GM12878 (cell line): ENCODE results near the gene ESYT2. TPM values are rescaled to one million over a fixed set of nuclear protein-coding genes. Genes with fewer than 3 reads are reported as not detected.

Experiments
- BCL11A ChIP-seq: IDR thresholded peaks from 2 replicates; pipeline ENCODE4 v1.6.1; 2011; ENCODE audit warnings: low read depth, low read length
- HDAC6 ChIP-seq: fragments of 200-600 bp; sonication (generic); IDR thresholded peaks from one replicate; pipeline ENCODE4 v1.8.0; 2017; ENCODE audit warnings: antibody characterized with exemption; ENCODE audit not compliant: unreplicated experiment
- NKRF ChIP-seq: fragments of 450-650 bp; conservative IDR thresholded peaks from 2 replicates; pipeline ENCODE4 v1.6.1; 2017; ENCODE audit warnings: mild to moderate bottlenecking, moderate library complexity
- POLR2AphosphoS5 ChIP-seq: IDR thresholded peaks from 2 replicates; pipeline ENCODE4 v1.6.1; 2011; ENCODE audit warnings: mild to moderate bottlenecking, low read length, inconsistent platforms
- RAD21 ChIP-seq: IDR thresholded peaks from 2 replicates; pipeline ENCODE4 v1.6.1; 2011; ENCODE audit warnings: mild to moderate bottlenecking, low read depth, low read length, moderate library complexity; ENCODE audit not compliant: insufficient read depth
- RB1 ChIP-seq: fragments of 450-650 bp; formaldehyde crosslinking; IDR thresholded peaks from 2 replicates; pipeline ENCODE4 v1.6.1; 2017; ENCODE audit warnings: mild to moderate bottlenecking, borderline replicate concordance
- RELB ChIP-seq: fragments of 450-650 bp; IDR thresholded peaks from 2 replicates; pipeline ENCODE4 v1.6.1; 2017; ENCODE audit warnings: low read depth, mild to moderate bottlenecking, moderate library complexity
- REST ChIP-seq: IDR thresholded peaks from 2 replicates; pipeline ENCODE4 v1.6.1; 2012; ENCODE audit warnings: mild to moderate bottlenecking, low read depth, low read length
- SMAD1 ChIP-seq: fragments of 450-650 bp; IDR thresholded peaks from 2 replicates; pipeline ENCODE4 v1.6.1; 2018; ENCODE audit warnings: mild to moderate bottlenecking, low read depth; ENCODE audit not compliant: partially characterized antibody
- TCF3 ChIP-seq: IDR thresholded peaks from 2 replicates; pipeline ENCODE4 v1.6.1; 2012; ENCODE audit warnings: low read depth, mild to moderate bottlenecking, low read length, borderline replicate concordance; ENCODE audit not compliant: insufficient read depth
- WRNIP1 ChIP-seq: IDR thresholded peaks from 2 replicates; pipeline ENCODE4 v1.6.1; 2011; ENCODE audit warnings: low read depth, low read length, improper control_type of control experiment, borderline replicate concordance
- YBX1 ChIP-seq: fragments of 450-650 bp; IDR thresholded peaks from 2 replicates; pipeline ENCODE4 v1.6.1; 2016; ENCODE audit warnings: antibody characterized with exemption
- ZBTB33 ChIP-seq: fragments of 450-650 bp; IDR thresholded peaks from 2 replicates; pipeline ENCODE4 v1.6.1; 2017; ENCODE audit warnings: mild to moderate bottlenecking
- ZNF274 ChIP-seq: IDR thresholded peaks from one replicate; pipeline ENCODE4 v1.8.0; 2011; ENCODE audit not compliant: insufficient read length, insufficient read depth
- polyA plus RNA-seq, 11 experiments: library from polyadenylated mRNA; depleted of rRNA in 4 of 11; unstranded in 6 of 11; stranded (reverse) in 5 of 11; fragments of >200 nt; fragmentation: Nextera tagmentation in 4 of 11; fragmentation: Illumina TruSeq in 1 of 11; extraction: Ambion mirVana in 4 of 11; extraction: Trizol in 1 of 11; gene quantifications; 1 replicate in 1 of 11; 2 replicates in 10 of 11; pipeline versions ENCODE4 v1.2.1 to v1.2.3, GENCODE V29; 2011 to 2016; ENCODE audit warnings: inconsistent platforms in 2 of 11, missing spikeins in 2 of 11, low read depth in 1 of 11
- total RNA-seq, 4 experiments: library from RNA; depleted of rRNA in 3 of 4; stranded (reverse); fragments of >200 nt in 3 of 4; fragmentation: Illumina TruSeq in 1 of 4; extraction: Trizol in 1 of 4; gene quantifications; 2 replicates each; pipeline versions ENCODE4 v1.2.1 to v1.2.3, GENCODE V29; 2013 to 2021
- TF ChIP-seq, protein P1 (sequence below), 3 experiments: IDR thresholded peaks in 2 of 3; conservative IDR thresholded peaks in 1 of 3; 2 replicates each; pipeline ENCODE4 v1.5.1; 2011; ENCODE audit warnings: low read depth in 3 of 3, low read length in 3 of 3, mild to moderate bottlenecking in 3 of 3, control low read depth in 2 of 3, moderate library complexity in 2 of 3, inconsistent platforms in 1 of 3, mixed read lengths in 1 of 3; ENCODE audit not compliant: control insufficient read depth in 2 of 3, insufficient read depth in 1 of 3; ENCODE audit errors: extremely low read depth in 1 of 3
- TF ChIP-seq, protein P2 (sequence below): fragments of 450-650 bp; IDR thresholded peaks from 2 replicates; pipeline ENCODE4 v1.6.1; 2017; ENCODE audit warnings: borderline replicate concordance

ESYT2 gene
- total and polyA plus RNA-seq, 10 of the 15 experiments (the other 5 are each of a cell fraction or from before 2014, with no cell fraction given), result 1.9 to 44.6 (median 21.4) TPM

GRCh38 chr7:158829021-158829341, 328 bp downstream of the ESYT2 start (continued):
- TF ChIP-seq HDAC6 (peak; percentile 87), WRNIP1 (no peak), REST (no peak), NKRF (peak; percentile 66; the same call in 1 of the 2 replicates), BCL11A (0 out of 2 replicates have a peak, but pooled peaks have one; percentile 10), RAD21 (peak; percentile 22; the same call in 1 of the 2 replicates), RELB (no peak), TCF3 (0 out of 2 replicates have a peak, but pooled peaks have one; percentile 13), ZBTB33 (no peak), POLR2AphosphoS5 (no peak), SMAD1 (no peak), YBX1 (no peak), ZNF274 (no peak), RB1 (no peak)
- TF ChIP-seq, protein P1, sequence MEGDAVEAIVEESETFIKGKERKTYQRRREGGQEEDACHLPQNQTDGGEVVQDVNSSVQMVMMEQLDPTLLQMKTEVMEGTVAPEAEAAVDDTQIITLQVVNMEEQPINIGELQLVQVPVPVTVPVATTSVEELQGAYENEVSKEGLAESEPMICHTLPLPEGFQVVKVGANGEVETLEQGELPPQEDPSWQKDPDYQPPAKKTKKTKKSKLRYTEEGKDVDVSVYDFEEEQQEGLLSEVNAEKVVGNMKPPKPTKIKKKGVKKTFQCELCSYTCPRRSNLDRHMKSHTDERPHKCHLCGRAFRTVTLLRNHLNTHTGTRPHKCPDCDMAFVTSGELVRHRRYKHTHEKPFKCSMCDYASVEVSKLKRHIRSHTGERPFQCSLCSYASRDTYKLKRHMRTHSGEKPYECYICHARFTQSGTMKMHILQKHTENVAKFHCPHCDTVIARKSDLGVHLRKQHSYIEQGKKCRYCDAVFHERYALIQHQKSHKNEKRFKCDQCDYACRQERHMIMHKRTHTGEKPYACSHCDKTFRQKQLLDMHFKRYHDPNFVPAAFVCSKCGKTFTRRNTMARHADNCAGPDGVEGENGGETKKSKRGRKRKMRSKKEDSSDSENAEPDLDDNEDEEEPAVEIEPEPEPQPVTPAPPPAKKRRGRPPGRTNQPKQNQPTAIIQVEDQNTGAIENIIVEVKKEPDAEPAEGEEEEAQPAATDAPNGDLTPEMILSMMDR (IDR thresholded peaks at IDR 0.05 in 2 of 3, conservative IDR thresholded peaks at IDR 0.05 in 1 of 3; ENCODE audit: control insufficient read depth in 2 of 3, extremely low read depth in 1 of 3, insufficient read depth in 1 of 3, low read depth in 3 of 3, low read length in 3 of 3), result peak; percentile 1 to 22 (median 3); a peak in 1 of 6 replicates
- TF ChIP-seq, protein P2, sequence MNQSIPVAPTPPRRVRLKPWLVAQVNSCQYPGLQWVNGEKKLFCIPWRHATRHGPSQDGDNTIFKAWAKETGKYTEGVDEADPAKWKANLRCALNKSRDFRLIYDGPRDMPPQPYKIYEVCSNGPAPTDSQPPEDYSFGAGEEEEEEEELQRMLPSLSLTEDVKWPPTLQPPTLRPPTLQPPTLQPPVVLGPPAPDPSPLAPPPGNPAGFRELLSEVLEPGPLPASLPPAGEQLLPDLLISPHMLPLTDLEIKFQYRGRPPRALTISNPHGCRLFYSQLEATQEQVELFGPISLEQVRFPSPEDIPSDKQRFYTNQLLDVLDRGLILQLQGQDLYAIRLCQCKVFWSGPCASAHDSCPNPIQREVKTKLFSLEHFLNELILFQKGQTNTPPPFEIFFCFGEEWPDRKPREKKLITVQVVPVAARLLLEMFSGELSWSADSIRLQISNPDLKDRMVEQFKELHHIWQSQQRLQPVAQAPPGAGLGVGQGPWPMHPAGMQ, result no peak
